ENCODE results near the gene C1orf198.

The C1orf198 gene

GRCh38 chr1:230807029-230807428 lies 61.3 kb downstream of the C1orf198 start:
- DNase-seq, result peak; percentile 94 to 99

- no peak for DNase-seq
These were observed 61.8 kb downstream of the C1orf198 start for GRCh38 chr1:230806552-230806951.

- DNase-seq, result no peak
These were observed 63.9 kb downstream of the C1orf198 start for GRCh38 chr1:230804396-230804795.

GRCh38 chr1:230800891-230801840 lies 67.2 kb downstream of the C1orf198 start:
- DNase-seq, result no peak

GRCh38 chr1:230798491-230798890 lies 69.8 kb downstream of the C1orf198 start:
- no peak for DNase-seq

GRCh38 chr1:230797942-230798365 lies 70.4 kb downstream of the C1orf198 start:
- peak; percentile 61 to 87 for DNase-seq

GRCh38 chr1:230797376-230797920 lies 70.9 kb downstream of the C1orf198 start:
- no peak for DNase-seq

- no peak for DNase-seq
These were observed 71.7 kb downstream of the C1orf198 start for GRCh38 chr1:230796626-230797025.

- DNase-seq, result no peak
These were observed 73.3 kb downstream of the C1orf198 start for GRCh38 chr1:230794871-230795605.

- DNase-seq, result no peak
These were observed 73.9 kb downstream of the C1orf198 start for GRCh38 chr1:230794431-230794830.

- no peak for DNase-seq
These were observed 74.9 kb downstream of the C1orf198 start for GRCh38 chr1:230793463-230793745.

- DNase-seq, result no peak
These were observed 75.4 kb downstream of the C1orf198 start for GRCh38 chr1:230792691-230793462.

GRCh38 chr1:230791986-230792564 lies 76.2 kb downstream of the C1orf198 start:
- DNase-seq, result no peak

- no peak for DNase-seq
These were observed 78.3 kb downstream of the C1orf198 start for GRCh38 chr1:230790026-230790425.

- no peak for DNase-seq
These were observed 79.6 kb downstream of the C1orf198 start for GRCh38 chr1:230788561-230789275.

GRCh38 chr1:230787471-230787870 lies 80.8 kb downstream of the C1orf198 start:
- DNase-seq, result no peak

All from hippocampal formation (tissue), 2 donors.